ENCODE results near the gene U2AF2.

The U2AF2 gene

GRCh38 chr19:55640577-55641425 is 14.0 kb upstream of the U2AF2 start, which contains the start of gene ZNF580 (continued):
- no peak for TF ChIP-seq ZFP3 (tag by site-specific recombination; IDR thresholded peaks at IDR 0.05; ENCODE audit: low read depth)
- peak; percentile 41; the same call in 1 of the 2 replicates for TF ChIP-seq ZNF596 (tag by site-specific recombination; IDR thresholded peaks at IDR 0.05)
- TF ChIP-seq ZNF19 (tag by site-specific recombination; IDR thresholded peaks at IDR 0.05; ENCODE audit: low read depth) = no peak
- peak; percentile 49; the same call in 1 of the 2 replicates for TF ChIP-seq SP7 (tag by site-specific recombination; IDR thresholded peaks at IDR 0.05)
- TF ChIP-seq ZNF174 (tag by site-specific recombination; IDR thresholded peaks at IDR 0.05) = no peak
- TF ChIP-seq ZFHX2 (tag by site-specific recombination; conservative IDR thresholded peaks at IDR 0.05) = peak; percentile 90
- TF ChIP-seq ZNF488 (tag by site-specific recombination; IDR thresholded peaks at IDR 0.05) = no peak
- peak; percentile 87 for TF ChIP-seq ZBTB6 (tag by site-specific recombination; IDR thresholded peaks at IDR 0.05)
- no peak for TF ChIP-seq ZNF639 (tag by site-specific recombination; IDR thresholded peaks at IDR 0.05)
- TF ChIP-seq INSM2 (tag by site-specific recombination; IDR thresholded peaks at IDR 0.05) = no peak
- no peak for TF ChIP-seq ZNF266 (tag by site-specific recombination; IDR thresholded peaks at IDR 0.05; ENCODE audit: low read depth)
- TF ChIP-seq CTCF (tag by site-specific recombination; IDR thresholded peaks at IDR 0.05) = peak; percentile 19; the same call in 1 of the 2 replicates
- TF ChIP-seq ZBTB17 (tag by site-specific recombination; IDR thresholded peaks at IDR 0.05) = peak; percentile 50
- TF ChIP-seq ZNF555 (tag by site-specific recombination; conservative IDR thresholded peaks at IDR 0.05) = no peak

- Histone ChIP-seq H3K4me3 (ENCODE audit: low read depth, low read length) (peak overlapping the region; percentile 61), H3K36me3 (ENCODE audit: control insufficient read depth in 2 of 2, insufficient read depth in 1 of 2, low read length in 2 of 2) (peaks cover 17 to 29% of the 10 kb centered on the region in 2 experiments; a peak in 2 of 3 replicates), H3K9me3 (ENCODE audit: control insufficient read depth, insufficient read depth, low read depth, low read length) (no peaks in the 10 kb centered on the region), H3K27ac (ENCODE audit: extremely low read depth, low read depth, low read length) (peak overlapping the region; percentile 96), H3K4me1 (ENCODE audit: control insufficient read depth, insufficient read depth, low read length) (peaks cover 20% of the 10 kb centered on the region)
- ChIA-PET CTCF (interaction anchor here (0.9 to 1.9 kb wide), 3 partner anchors 9 to 52 kb away, joined by 4 to 8 read pairs (median 5); no protein-coding TSS in a partner anchor), POLR2A (interaction anchor here (0.6 to 2.2 kb wide), 6 partner anchors 9 to 43 kb away, joined by 3 to 36 read pairs (median 4); partner anchors contain the start of genes FIZ1, U2AF2 and ZNF784)
- TF ChIP-seq KLF9 (tag by site-specific recombination; IDR thresholded peaks at IDR 0.05; ENCODE audit: low read depth) (0 out of 2 replicates have a peak, but pooled peaks have one; percentile 6), ZBTB7A (tag by site-specific recombination; IDR thresholded peaks at IDR 0.05; ENCODE audit: low read depth) (peak; percentile 36; the same call in 1 of the 2 replicates), ZNF133 (tag by site-specific recombination; IDR thresholded peaks at IDR 0.05) (no peak), PRDM1 (tag by site-specific recombination; IDR thresholded peaks at IDR 0.05) (peak; percentile 93), ZIC2 (tag by site-specific recombination; IDR thresholded peaks at IDR 0.05) (no peak), KLF8 (tag by site-specific recombination; IDR thresholded peaks at IDR 0.05) (peak; percentile 71; the same call in 1 of the 2 replicates), GFI1B (tag by site-specific recombination; IDR thresholded peaks at IDR 0.05) (0 out of 2 replicates have a peak, but pooled peaks have one; percentile 6), ZNF398 (tag by site-specific recombination; IDR thresholded peaks at IDR 0.05) (peak; percentile 77), ZNF76 (tag by site-specific recombination; IDR thresholded peaks at IDR 0.05; ENCODE audit: borderline replicate concordance, low read depth) (0 out of 2 replicates have a peak, but pooled peaks have one; percentile 43), ZNF670 (tag by site-specific recombination; IDR thresholded peaks at IDR 0.05; ENCODE audit: low read depth) (no peak)
Measured at GRCh38 chr19:55641426-55642152, 13.2 kb upstream of the U2AF2 start.

Measured in HEK293 (cell line).